NCI-H524 (cell line): ENCODE results near the gene PATL2.
"Not testable (repeated sequence)": the region's sequence is repeated elsewhere in the genome, so short reads cannot be mapped to it uniquely, and the experiment has no call there.

Experiments
- DNase-seq, 2 experiments: peaks; one replicate each; lab custom pipeline; 2025; lab: John Stamatoyannopoulos, UW

Gene PATL2

GRCh38 chr15:44647036-44647435 is 64.1 kb downstream of the PATL2 start:
- no peak for DNase-seq

DNA sequence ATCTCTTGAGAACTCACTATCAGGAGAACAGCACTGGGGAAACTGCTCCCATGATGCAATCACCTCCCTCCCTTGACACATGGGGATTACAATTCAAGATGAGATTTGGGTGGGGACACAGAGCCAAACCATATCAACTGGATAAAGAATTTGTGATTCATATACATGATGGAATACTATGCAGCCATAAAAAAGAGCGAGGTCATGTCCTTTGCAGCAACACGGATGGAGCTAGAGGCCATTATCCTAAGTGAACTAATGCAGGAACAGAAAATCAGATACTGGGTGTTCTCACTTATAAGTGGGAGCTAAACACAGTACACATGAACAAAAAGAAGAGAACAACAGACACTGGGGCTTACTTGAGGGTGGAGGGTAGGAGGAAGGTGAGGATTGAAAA is 64.7 kb downstream of the PATL2 start:
- no peak for DNase-seq

GRCh38 chr15:44641651-44642050 is 69.5 kb downstream of the PATL2 start:
- DNase-seq = no peak

- no peak for DNase-seq
Measured at GRCh38 chr15:44636976-44637375, 74.1 kb downstream of the PATL2 start.

GRCh38 chr15:44633603-44634002 is 77.5 kb downstream of the PATL2 start:
- no peak for DNase-seq

GRCh38 chr15:44625286-44625685 is 85.8 kb downstream of the PATL2 start:
- not testable (repeated sequence) for DNase-seq

DNA sequence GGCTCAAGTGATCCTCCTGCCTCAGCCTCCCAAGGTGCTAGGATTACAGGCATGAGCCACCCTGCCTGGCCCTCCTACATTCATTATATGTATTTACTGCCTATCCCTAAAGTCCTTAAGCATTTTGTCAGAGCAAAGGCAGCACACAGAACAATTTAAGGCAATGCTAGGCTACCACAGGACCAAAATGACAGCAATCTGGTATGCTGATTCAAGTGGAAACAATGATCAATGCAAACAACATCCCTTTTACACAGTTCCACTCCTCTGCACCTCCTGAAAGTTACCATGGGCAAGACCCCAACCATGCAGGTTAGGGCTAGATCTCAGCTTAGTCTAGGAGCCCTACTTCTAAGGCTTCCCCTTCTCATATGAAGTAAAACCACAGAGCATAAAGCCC is 87.9 kb downstream of the PATL2 start:
- no peak for DNase-seq

DNA sequence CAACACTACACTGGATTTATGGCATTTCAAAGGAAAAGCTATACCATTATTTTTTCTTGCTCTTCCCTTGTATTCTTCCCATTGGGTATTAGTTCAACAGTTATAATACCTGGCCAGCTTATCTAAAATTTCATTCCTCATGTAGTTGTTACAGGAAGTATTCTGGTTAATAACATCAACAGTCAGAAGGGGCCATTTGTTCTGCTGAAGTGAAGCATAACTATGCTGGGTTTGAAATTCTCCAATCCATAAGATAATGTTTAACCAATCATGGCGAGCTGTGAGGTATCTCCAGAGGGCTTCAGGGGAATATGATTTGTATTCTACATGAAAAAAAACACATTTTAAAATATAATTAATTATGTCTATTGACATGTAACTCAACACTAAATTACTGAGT is 91.0 kb downstream of the PATL2 start:
- no peak for DNase-seq

- DNase-seq = no peak
Measured at GRCh38 chr15:44616974-44617373, 94.1 kb downstream of the PATL2 start.
